Epithelial cell of proximal tubule (primary cell): ENCODE results near the gene SNF8. TPM values are rescaled to one million over a fixed set of nuclear protein-coding genes. Genes with fewer than 3 reads are reported as not detected.

Experiments used
- DNase-seq: peaks from one replicate; pipeline ENCODE4 v3.0.0-alpha.2; 2011; ENCODE audit warnings: low read depth
- H3K4me3 ChIP-seq: 2 replicates; pipeline ENCODE4 v1.5.1; 2011; ENCODE audit warnings: low read depth, mild to moderate bottlenecking, low read length
- total RNA-seq: library from RNA; depleted of rRNA; stranded (reverse); fragments of >200 nt; gene quantifications from 2 replicates; pipeline ENCODE4 v1.2.3, GENCODE V29; 2015
- TF ChIP-seq, protein P1 (sequence below): conservative IDR thresholded peaks from 2 replicates; pipeline ENCODE4 v1.5.1; 2012; ENCODE audit warnings: low read depth, mild to moderate bottlenecking, low read length

SNF8 gene
- total RNA-seq, 1 donor from 2014 or later = 110 TPM

DNA sequence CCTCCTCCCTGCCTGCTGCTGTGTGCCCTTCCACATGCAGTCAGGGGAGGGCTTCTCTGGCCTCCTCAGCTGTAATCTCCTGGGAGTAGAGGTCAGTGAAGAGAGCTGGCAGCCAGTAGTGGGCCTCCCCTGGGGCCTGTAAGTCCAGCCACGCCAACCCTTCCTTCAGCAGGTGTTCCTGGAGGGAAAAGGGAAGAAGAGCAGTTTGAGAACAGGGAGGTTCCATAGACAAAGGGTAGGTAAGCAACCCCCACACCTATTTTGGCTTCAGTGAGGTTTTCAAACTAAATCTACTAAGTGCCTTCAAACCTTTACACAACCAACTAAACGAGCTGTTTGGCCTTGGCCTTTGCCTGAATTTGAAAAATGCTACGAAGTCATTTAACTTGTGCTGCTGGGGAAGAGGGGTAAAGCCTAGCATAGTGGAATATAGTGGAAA, 14.2 kb downstream of the SNF8 start:
- TF ChIP-seq, protein P1, sequence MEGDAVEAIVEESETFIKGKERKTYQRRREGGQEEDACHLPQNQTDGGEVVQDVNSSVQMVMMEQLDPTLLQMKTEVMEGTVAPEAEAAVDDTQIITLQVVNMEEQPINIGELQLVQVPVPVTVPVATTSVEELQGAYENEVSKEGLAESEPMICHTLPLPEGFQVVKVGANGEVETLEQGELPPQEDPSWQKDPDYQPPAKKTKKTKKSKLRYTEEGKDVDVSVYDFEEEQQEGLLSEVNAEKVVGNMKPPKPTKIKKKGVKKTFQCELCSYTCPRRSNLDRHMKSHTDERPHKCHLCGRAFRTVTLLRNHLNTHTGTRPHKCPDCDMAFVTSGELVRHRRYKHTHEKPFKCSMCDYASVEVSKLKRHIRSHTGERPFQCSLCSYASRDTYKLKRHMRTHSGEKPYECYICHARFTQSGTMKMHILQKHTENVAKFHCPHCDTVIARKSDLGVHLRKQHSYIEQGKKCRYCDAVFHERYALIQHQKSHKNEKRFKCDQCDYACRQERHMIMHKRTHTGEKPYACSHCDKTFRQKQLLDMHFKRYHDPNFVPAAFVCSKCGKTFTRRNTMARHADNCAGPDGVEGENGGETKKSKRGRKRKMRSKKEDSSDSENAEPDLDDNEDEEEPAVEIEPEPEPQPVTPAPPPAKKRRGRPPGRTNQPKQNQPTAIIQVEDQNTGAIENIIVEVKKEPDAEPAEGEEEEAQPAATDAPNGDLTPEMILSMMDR = no peak

DNA sequence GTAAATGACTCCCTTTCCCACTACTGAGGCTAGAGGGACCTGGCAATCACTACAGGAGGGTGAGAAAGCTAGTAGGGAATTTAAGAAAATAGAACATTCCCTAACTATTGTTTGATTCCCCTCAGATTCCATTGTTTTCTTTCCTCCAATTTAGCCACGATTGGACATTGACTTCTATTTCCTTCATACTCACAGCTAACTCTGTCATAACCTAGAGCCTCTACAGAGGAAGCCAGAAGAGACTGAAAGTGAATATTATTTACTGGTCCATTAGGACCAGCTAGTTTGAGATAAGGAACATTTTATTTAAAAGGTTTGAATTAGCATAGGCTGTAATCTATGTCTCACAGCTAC, 14.9 kb downstream of the SNF8 start:
- no peak overlapping the region for H3K4me3 ChIP-seq
- TF ChIP-seq, protein P1 = no peak
- no peak for DNase-seq

More for the DNA sequence above, 14.2 kb downstream of the SNF8 start:
- no peak for DNase-seq
- no peak overlapping the region for H3K4me3 ChIP-seq

DNA sequence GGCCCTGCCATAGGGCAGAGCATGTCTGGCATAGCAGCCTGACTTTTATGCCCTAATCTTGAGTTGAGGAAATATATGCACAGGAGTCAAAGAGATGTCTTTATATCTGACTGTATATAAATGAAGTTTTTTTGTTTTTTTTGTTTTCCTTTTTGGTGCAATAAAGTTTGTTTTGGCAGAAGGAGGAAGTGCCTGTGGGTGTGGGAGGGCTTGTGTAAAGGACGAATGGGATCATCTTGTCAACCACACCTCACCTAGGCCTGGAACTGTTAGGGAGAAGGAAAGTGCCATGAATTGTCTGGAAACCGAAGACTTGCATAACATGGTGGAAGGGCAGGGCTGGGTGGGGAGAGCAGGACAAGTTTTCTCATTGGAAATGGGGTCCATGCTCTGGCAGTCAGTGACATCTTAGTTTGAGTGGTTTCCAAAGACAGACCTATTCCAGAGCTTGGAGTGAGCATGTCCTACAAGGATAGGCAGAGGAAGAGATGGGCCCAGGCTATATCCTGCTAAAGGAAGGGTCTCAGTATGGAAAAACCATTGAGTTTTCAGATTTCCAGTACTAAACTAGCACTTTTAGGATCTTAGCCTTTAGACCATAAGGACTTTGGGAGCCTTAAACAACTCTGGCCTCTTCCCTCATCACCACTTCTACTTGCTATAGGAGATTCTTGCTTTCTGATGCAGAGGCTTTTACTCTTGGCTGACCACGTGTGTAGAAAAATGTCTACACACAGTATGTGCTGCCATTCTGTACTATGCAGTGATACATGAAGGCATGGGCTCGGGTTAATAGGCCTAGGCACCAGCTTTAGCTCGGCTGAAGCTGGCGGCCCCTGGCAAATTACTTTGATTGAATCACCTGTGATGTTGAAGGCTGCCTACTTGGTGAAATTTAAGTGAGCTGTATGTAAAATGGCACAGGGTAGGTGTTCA, 15.5 kb downstream of the SNF8 start:
- no peak for DNase-seq
- TF ChIP-seq, protein P1 = no peak
- H3K4me3 ChIP-seq = no peak overlapping the region

DNA sequence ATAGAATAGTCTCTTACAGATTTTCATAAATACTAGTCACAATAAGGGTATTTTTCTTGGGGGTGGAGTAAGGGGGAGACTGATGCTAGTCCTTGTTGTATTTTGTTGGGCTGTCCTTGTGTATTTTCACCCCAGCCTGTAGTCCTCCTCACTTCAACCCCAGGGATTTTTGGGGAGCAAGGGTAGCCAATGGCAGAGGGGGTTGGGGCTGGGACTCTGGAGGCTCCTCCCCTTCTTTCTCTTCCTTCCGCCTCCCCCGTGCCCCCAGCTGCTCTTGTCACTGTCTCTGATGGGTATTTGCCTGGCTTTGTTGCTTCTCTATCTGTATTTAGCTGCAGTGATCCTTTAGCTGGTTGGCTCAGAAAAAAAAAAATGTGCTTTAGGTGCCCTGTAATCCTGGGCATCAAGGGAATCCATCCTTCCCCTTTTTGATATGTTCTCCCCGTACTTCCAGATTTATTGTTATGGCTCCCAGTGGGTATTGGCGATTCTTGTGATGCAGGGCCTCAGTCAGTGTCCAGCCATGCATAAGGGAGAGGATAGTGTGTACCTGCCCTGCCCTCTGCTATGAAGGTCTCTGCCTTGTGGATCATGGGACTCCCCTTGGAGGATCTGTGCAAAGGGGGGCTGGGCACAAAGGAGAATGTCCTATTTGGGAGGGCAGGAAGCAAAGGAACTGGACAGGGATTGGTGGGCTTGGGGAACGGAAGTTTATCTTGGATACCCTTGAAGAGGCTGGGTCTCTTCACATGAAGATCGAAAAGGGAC, 16.5 kb downstream of the SNF8 start:
- DNase-seq = no peak
- TF ChIP-seq, protein P1 = no peak
- H3K4me3 ChIP-seq = no peak overlapping the region

DNA sequence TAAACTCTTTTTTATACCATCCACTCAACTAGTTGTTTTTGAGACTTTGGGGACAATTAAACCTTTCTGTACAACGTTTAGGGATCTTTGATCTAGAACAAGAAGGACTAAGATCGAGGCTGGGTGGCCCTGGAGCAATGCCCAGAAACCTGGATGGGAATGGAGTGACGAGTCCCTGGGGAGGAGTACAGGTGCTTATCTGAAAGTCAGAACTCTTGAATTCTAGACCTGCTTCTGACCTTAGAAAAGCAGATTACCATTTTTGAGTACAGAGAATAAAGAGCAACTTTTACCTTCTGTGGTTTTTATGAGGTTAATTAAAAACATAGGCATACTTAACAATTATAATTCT, 18.7 kb downstream of the SNF8 start:
- TF ChIP-seq, protein P1 = no peak
- no peak overlapping the region for H3K4me3 ChIP-seq
- no peak for DNase-seq

DNA sequence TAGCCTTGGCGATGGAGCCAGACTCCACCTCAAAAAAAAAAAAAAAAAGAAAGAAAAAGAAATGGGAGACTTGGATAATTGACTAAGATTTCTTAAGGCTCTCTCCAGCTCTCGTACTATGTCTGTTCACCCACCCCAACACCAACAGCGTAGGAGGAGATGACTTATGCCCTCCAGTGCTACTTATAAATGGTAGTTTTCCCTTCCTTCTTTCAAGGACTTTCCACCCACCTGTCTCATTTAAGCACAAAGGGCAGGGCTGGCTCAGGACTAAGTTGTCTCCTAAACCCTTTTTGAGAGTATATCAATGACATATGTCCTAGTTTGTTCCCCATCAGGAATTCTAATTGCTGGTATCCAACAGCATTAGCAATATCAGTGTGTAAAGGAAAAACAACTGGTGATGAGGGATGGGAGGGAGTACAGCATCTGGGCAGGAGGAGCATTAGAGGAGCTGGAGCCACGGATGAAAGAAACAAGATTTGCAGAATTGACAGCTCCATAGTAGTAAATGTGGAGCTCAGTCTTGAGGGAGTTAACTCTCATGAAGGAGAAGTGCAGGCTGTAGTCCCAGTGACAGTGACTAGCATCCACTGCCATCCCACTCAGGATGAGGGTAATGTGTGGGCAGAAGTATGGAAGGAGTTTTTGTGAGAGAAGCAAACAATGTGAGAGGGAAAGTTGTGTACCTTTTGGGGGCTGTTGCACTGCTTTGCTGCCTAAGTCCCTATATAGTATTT, 19.2 kb downstream of the SNF8 start:
- no peak for DNase-seq
- TF ChIP-seq, protein P1 = no peak

More for the DNA sequence above, 19.2 kb downstream of the SNF8 start:
- no peak overlapping the region for H3K4me3 ChIP-seq
